ENCODE data around the gene IKBKE. TPM values are rescaled to one million over a fixed set of nuclear protein-coding genes. Genes with fewer than 3 reads are reported as not detected.
A peak's percentile ranks its signal among the peaks of the same experiment; 100 is the strongest.

IKBKE gene
- polyA plus RNA-seq, 1 donor from 2014 or later = not detected

DNA sequence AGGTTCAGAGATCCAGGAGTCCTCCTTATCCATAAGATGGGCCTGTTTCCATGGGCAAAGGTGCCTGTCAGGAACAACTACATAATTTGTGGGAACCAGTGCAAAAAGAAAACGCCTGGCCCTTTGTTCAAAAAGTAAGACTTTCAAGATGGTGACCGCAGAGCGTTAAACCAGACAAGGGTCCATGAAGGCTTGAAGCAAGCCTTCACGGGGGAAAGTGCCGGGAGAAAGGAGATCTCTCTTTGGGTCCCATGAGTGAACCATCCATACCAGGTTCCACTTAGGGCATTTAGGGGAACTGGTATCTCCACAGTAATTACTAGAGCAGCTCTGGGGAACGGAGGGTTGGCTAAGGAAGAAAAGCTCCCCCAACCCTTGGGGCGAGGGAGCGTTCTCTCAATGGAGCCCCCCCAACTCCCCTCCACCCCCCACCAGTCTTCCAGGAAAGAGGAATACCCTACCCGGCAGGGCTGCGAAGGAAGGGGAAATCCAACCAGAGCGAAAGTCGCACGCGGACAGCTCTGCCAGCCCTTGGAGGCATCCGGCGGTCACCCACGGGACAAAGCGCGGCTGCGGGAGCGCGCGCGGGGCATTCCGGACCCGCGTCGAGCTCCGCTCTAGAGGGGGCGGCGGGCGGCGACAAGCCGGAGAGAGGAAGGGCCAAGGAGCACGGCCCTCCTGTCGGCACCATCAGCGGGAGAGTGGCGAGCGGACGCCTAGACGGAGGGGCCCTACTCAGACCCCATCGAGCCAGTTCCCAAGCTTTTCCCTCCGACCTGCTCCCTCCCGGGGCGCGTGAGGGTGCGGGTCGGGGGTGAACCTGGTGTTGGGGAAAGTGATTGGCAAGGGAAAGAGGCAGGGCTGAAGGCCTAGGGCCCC lies 36.4 kb downstream of the IKBKE start:
- no peak for TF ChIP-seq EP300 (conservative IDR thresholded peaks at IDR 0.05; ENCODE audit: poor library complexity, severe bottlenecking)
- H2AFZ ChIP-seq (ENCODE audit: low read depth, low read length) = no peak overlapping the region
- H3K27ac ChIP-seq (ENCODE audit: low read length) = no peak overlapping the region
- peak overlapping the region; percentile 70 for H3K4me3 ChIP-seq (ENCODE audit: low read length)
- H3K9me2 ChIP-seq (ENCODE audit: insufficient read depth, low read length) = no peaks in the 10 kb centered on the region
- H3K79me2 ChIP-seq (replicated peaks; ENCODE audit: insufficient read depth, low read length) = no peaks in the 10 kb centered on the region
- H3K27me3 ChIP-seq (ENCODE audit: insufficient read depth, low read depth, low read length) = peaks cover 54% of the 10 kb centered on the region
- H3K9me3 ChIP-seq (ENCODE audit: low read length) = no peaks in the 10 kb centered on the region
- H3F3A ChIP-seq (ENCODE audit: insufficient read depth, low read length, poor library complexity, severe bottlenecking) = peaks cover under 1% of the 10 kb centered on the region
- H4K20me1 ChIP-seq (ENCODE audit: insufficient read depth) = no peaks in the 10 kb centered on the region
- H3K9ac ChIP-seq (ENCODE audit: low read length) = no peak overlapping the region
- H3K36me3 ChIP-seq (ENCODE audit: insufficient read depth, low read length) = no peaks in the 10 kb centered on the region
- no peak overlapping the region for H3K4me2 ChIP-seq (ENCODE audit: low read length)

DNA sequence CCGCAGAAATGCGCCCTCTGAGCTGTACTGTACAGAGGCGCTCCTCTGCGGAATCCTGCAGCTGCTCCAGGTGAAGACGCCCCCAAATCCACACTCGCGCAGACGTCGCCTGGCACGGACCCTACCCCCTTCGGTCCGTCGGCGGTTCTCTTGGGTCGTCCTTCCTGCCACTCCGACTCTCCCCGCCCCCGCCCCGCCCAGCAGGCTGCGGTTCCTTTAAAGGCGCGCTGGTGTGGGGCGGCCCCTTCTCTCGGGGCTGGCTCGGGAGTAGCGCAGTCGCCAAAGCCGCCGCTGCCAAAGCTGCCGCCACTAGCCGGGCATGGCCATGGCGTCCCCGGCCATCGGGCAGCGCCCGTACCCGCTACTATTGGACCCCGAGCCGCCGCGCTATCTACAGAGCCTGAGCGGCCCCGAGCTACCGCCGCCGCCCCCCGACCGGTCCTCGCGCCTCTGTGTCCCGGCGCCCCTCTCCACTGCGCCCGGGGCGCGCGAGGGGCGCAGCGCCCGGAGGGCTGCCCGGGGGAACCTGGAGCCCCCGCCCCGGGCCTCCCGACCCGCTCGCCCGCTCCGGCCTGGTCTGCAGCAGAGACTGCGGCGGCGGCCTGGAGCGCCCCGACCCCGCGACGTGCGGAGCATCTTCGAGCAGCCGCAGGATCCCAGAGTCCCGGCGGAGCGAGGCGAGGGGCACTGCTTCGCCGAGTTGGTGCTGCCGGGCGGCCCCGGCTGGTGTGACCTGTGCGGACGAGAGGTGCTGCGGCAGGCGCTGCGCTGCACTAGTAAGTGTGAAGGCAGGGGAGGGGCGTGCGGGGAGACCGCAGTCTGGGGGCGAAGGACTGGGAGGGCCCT lies 37.2 kb downstream of the IKBKE start, which contains the start of gene RASSF5:
TSS of gene RASSF5 (plus strand) at position 248 of the 846 bp plus-strand sequence. CDS start at position 320, 72 bp downstream.
- H3K9ac ChIP-seq (ENCODE audit: low read length) = peak within 1 kb of the TSS; percentile 49
- H3K27ac ChIP-seq (ENCODE audit: low read length) = no peak within 1 kb of the TSS
- no peaks in the 10 kb centered on the region for H3K9me3 ChIP-seq (ENCODE audit: low read length)
- H3K27me3 ChIP-seq (ENCODE audit: insufficient read depth, low read depth, low read length) = peaks cover 48% of the 10 kb centered on the region
- no peaks in the 10 kb centered on the region for H3K9me2 ChIP-seq (ENCODE audit: insufficient read depth, low read length)
- no peaks in the 10 kb centered on the region for H3K36me3 ChIP-seq (ENCODE audit: insufficient read depth, low read length)
- H3F3A ChIP-seq (ENCODE audit: insufficient read depth, low read length, poor library complexity, severe bottlenecking) = peaks cover 5% of the 10 kb centered on the region
- TF ChIP-seq MXI1 (conservative IDR thresholded peaks at IDR 0.05; ENCODE audit: poor library complexity, severe bottlenecking) (no peak), POLR2AphosphoS5 (IDR thresholded peaks at IDR 0.05) (no peak), SMC3 (conservative IDR thresholded peaks at IDR 0.05; ENCODE audit: poor library complexity) (no peak), RAD21 (conservative IDR thresholded peaks at IDR 0.05) (no peak), TAF1 (IDR thresholded peaks at IDR 0.05; ENCODE audit: low read depth) (no peak), EZH2 (IDR thresholded peaks at IDR 0.05; ENCODE audit: borderline replicate concordance, insufficient read depth, low read length, poor library complexity, severe bottlenecking) (no peak)
- TF ChIP-seq, protein P1, sequence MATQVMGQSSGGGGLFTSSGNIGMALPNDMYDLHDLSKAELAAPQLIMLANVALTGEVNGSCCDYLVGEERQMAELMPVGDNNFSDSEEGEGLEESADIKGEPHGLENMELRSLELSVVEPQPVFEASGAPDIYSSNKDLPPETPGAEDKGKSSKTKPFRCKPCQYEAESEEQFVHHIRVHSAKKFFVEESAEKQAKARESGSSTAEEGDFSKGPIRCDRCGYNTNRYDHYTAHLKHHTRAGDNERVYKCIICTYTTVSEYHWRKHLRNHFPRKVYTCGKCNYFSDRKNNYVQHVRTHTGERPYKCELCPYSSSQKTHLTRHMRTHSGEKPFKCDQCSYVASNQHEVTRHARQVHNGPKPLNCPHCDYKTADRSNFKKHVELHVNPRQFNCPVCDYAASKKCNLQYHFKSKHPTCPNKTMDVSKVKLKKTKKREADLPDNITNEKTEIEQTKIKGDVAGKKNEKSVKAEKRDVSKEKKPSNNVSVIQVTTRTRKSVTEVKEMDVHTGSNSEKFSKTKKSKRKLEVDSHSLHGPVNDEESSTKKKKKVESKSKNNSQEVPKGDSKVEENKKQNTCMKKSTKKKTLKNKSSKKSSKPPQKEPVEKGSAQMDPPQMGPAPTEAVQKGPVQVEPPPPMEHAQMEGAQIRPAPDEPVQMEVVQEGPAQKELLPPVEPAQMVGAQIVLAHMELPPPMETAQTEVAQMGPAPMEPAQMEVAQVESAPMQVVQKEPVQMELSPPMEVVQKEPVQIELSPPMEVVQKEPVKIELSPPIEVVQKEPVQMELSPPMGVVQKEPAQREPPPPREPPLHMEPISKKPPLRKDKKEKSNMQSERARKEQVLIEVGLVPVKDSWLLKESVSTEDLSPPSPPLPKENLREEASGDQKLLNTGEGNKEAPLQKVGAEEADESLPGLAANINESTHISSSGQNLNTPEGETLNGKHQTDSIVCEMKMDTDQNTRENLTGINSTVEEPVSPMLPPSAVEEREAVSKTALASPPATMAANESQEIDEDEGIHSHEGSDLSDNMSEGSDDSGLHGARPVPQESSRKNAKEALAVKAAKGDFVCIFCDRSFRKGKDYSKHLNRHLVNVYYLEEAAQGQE (IDR thresholded peaks at IDR 0.05; ENCODE audit: borderline replicate concordance) = no peak
- no peaks in the 10 kb centered on the region for H4K20me1 ChIP-seq (ENCODE audit: insufficient read depth)
- peak within 1 kb of the TSS; percentile 70 for H3K4me3 ChIP-seq (ENCODE audit: low read length)
- H3K79me2 ChIP-seq (replicated peaks; ENCODE audit: insufficient read depth, low read length) = no peaks in the 10 kb centered on the region
- H2AFZ ChIP-seq (ENCODE audit: low read depth, low read length) = no peak within 1 kb of the TSS
- H3K4me2 ChIP-seq (ENCODE audit: low read length) = no peak within 1 kb of the TSS
